T-helper 17 cell (primary cell): ENCODE measurements around the gene MESP2. TPM values are rescaled to one million over a fixed set of nuclear protein-coding genes. Genes with fewer than 3 reads are reported as not detected.

Experiments used
- ATAC-seq: fragments of 150-1000 bp; cut with Tn5 transposase; 2 replicates; pipeline ENCODE4 v1.10.0; 2021; ENCODE audit warnings: mild to moderate bottlenecking, moderate library complexity
- DNase-seq, 3 donors: peaks; one replicate each; pipeline versions ENCODE4 v3.0.0 to v3.0.0-alpha.2; 2020 to 2021
- H3K9me3 ChIP-seq: one replicate; pipeline ENCODE4 v1.7.0; 2013; ENCODE audit warnings: low read length, mild to moderate bottlenecking; ENCODE audit not compliant: control insufficient read depth, poor library complexity, severe bottlenecking
- H3K27ac Mint-ChIP-seq: one replicate; pipeline ENCODE4 v1.8.0; 2022; ENCODE audit warnings: mild to moderate bottlenecking, moderate library complexity, mixed read lengths
- H3K27me3 Mint-ChIP-seq: one replicate; pipeline ENCODE4 v1.8.0; 2022; ENCODE audit warnings: mixed read lengths
- H3K36me3 Mint-ChIP-seq: one replicate; pipeline ENCODE4 v1.8.0; 2022; ENCODE audit warnings: low read depth, mixed read lengths
- H3K4me1 Mint-ChIP-seq: one replicate; pipeline ENCODE4 v1.8.0; 2022; ENCODE audit warnings: mild to moderate bottlenecking, mixed read lengths
- H3K4me3 Mint-ChIP-seq: one replicate; pipeline ENCODE4 v1.8.0; 2022; ENCODE audit warnings: mild to moderate bottlenecking, moderate library complexity, mixed read lengths
- total RNA-seq, 4 donors: library from RNA in 2 of 4; stranded (reverse) in 2 of 4; gene quantifications; one replicate each; pipeline ENCODE4 v1.2.3 and lab custom pipeline; 2022 to 2026

Gene MESP2
- total RNA-seq, 2 donors from 2014 or later = not detected

GRCh38 chr15:89790206-89790605 is 14.1 kb downstream of the MESP2 start:
- no peaks in the 10 kb centered on the region for H3K36me3 Mint-ChIP-seq
- ATAC-seq = no peak

GRCh38 chr15:89790661-89791060 is 14.5 kb downstream of the MESP2 start:
- ATAC-seq = no peak
- no peaks in the 10 kb centered on the region for H3K36me3 Mint-ChIP-seq

More at GRCh38 chr15:89790206-89790605, 14.1 kb downstream of the MESP2 start:
- H3K27me3 Mint-ChIP-seq = peaks cover 10% of the 10 kb centered on the region
- no peaks in the 10 kb centered on the region for H3K4me1 Mint-ChIP-seq
- H3K4me3 Mint-ChIP-seq = no peak overlapping the region
- no peak overlapping the region for H3K27ac Mint-ChIP-seq
- no peaks in the 10 kb centered on the region for H3K9me3 ChIP-seq
- DNase-seq = no peak

GRCh38 chr15:89792106-89792805 is 16.1 kb downstream of the MESP2 start:
- no peaks in the 10 kb centered on the region for H3K4me1 Mint-ChIP-seq
- ATAC-seq (no peak), DNase-seq (no peak)
- no peaks in the 10 kb centered on the region for H3K9me3 ChIP-seq
- no peak overlapping the region for H3K4me3 Mint-ChIP-seq
- H3K27ac Mint-ChIP-seq = no peak overlapping the region
- H3K27me3 Mint-ChIP-seq = peaks cover 10% of the 10 kb centered on the region
- no peaks in the 10 kb centered on the region for H3K36me3 Mint-ChIP-seq

More at GRCh38 chr15:89790661-89791060, 14.5 kb downstream of the MESP2 start:
- Mint-ChIP-seq H3K4me3 (no peak overlapping the region), H3K27me3 (peaks cover 10% of the 10 kb centered on the region), H3K27ac (no peak overlapping the region), H3K4me1 (no peaks in the 10 kb centered on the region)
- no peaks in the 10 kb centered on the region for H3K9me3 ChIP-seq
- DNase-seq = no peak

- Mint-ChIP-seq H3K27me3 (peaks cover 5% of the 10 kb centered on the region), H3K4me3 (no peak overlapping the region), H3K4me1 (no peaks in the 10 kb centered on the region), H3K36me3 (no peaks in the 10 kb centered on the region), H3K27ac (no peak overlapping the region)
- DNase-seq (no peak), ATAC-seq (no peak)
- H3K9me3 ChIP-seq = no peaks in the 10 kb centered on the region
Measured at GRCh38 chr15:89794627-89795241, 18.6 kb downstream of the MESP2 start.

- Mint-ChIP-seq H3K36me3 (no peaks in the 10 kb centered on the region), H3K4me3 (no peak overlapping the region), H3K4me1 (no peaks in the 10 kb centered on the region), H3K27ac (no peak overlapping the region), H3K27me3 (peaks cover 12% of the 10 kb centered on the region)
- ATAC-seq = no peak
- no peaks in the 10 kb centered on the region for H3K9me3 ChIP-seq
- DNase-seq = no peak
Measured at GRCh38 chr15:89795996-89796395, 19.9 kb downstream of the MESP2 start.

GRCh38 chr15:89797678-89798201 is 21.6 kb downstream of the MESP2 start:
- H3K27ac Mint-ChIP-seq = no peak overlapping the region
- no peak overlapping the region for H3K4me3 Mint-ChIP-seq
- H3K4me1 Mint-ChIP-seq = peaks cover 5% of the 10 kb centered on the region
- peaks cover 3% of the 10 kb centered on the region for H3K36me3 Mint-ChIP-seq
- no peaks in the 10 kb centered on the region for H3K9me3 ChIP-seq
- H3K27me3 Mint-ChIP-seq = peaks cover 30% of the 10 kb centered on the region
- DNase-seq (no peak), ATAC-seq (no peak)

- Mint-ChIP-seq H3K27me3 (peaks cover 32% of the 10 kb centered on the region), H3K27ac (no peak overlapping the region), H3K36me3 (peaks cover 3% of the 10 kb centered on the region), H3K4me3 (no peak overlapping the region), H3K4me1 (peaks cover 5% of the 10 kb centered on the region)
- no peaks in the 10 kb centered on the region for H3K9me3 ChIP-seq
- ATAC-seq (no peak), DNase-seq (no peak)
Measured at GRCh38 chr15:89799011-89799911, 23.1 kb downstream of the MESP2 start.

- DNase-seq = no peak
- peaks cover 32% of the 10 kb centered on the region for H3K27me3 Mint-ChIP-seq
- H3K4me3 Mint-ChIP-seq = no peak overlapping the region
- ATAC-seq = no peak
- H3K9me3 ChIP-seq = no peaks in the 10 kb centered on the region
- H3K36me3 Mint-ChIP-seq = peaks cover 3% of the 10 kb centered on the region
- H3K4me1 Mint-ChIP-seq = peaks cover 5% of the 10 kb centered on the region
- H3K27ac Mint-ChIP-seq = no peak overlapping the region
Measured at GRCh38 chr15:89799918-89800498, 23.9 kb downstream of the MESP2 start.

GRCh38 chr15:89801471-89802195 is 25.5 kb downstream of the MESP2 start:
- no peak overlapping the region for H3K27ac Mint-ChIP-seq
- peaks cover 32% of the 10 kb centered on the region for H3K27me3 Mint-ChIP-seq
- no peak overlapping the region for H3K4me3 Mint-ChIP-seq
- DNase-seq = no peak
- H3K4me1 Mint-ChIP-seq = peaks cover 5% of the 10 kb centered on the region
- H3K9me3 ChIP-seq = no peaks in the 10 kb centered on the region
- peaks cover 3% of the 10 kb centered on the region for H3K36me3 Mint-ChIP-seq
- ATAC-seq = no peak

GRCh38 chr15:89802231-89802928 is 26.2 kb downstream of the MESP2 start:
- DNase-seq (no peak), ATAC-seq (no peak)
- Mint-ChIP-seq H3K4me1 (peaks cover 5% of the 10 kb centered on the region), H3K27ac (no peak overlapping the region), H3K36me3 (peaks cover 3% of the 10 kb centered on the region), H3K27me3 (peaks cover 32% of the 10 kb centered on the region), H3K4me3 (no peak overlapping the region)
- H3K9me3 ChIP-seq = no peaks in the 10 kb centered on the region

- peaks cover 3% of the 10 kb centered on the region for H3K36me3 Mint-ChIP-seq
- H3K27ac Mint-ChIP-seq = no peak overlapping the region
- DNase-seq (no peak), ATAC-seq (no peak)
- peaks cover 8% of the 10 kb centered on the region for H3K4me1 Mint-ChIP-seq
- no peak overlapping the region for H3K4me3 Mint-ChIP-seq
- H3K9me3 ChIP-seq = no peaks in the 10 kb centered on the region
- H3K27me3 Mint-ChIP-seq = peaks cover 32% of the 10 kb centered on the region
Measured at GRCh38 chr15:89802986-89803824, 27.1 kb downstream of the MESP2 start.
